GM21447 (cell line): ENCODE results near the gene SUB1.
A peak's percentile ranks its signal among the peaks of the same experiment; 100 is the strongest.
"Not testable (repeated sequence)": the region's sequence is repeated elsewhere in the genome, so short reads cannot be mapped to it uniquely, and the experiment has no call there.

Source experiments
- ATAC-seq: cut with Tn5 transposase; IDR thresholded peaks from one replicate; pipeline ENCODE4 v1.9.1; 2021; ENCODE audit not compliant: unreplicated experiment

The SUB1 gene

GRCh38 chr5:32585446-32586275 lies at the start of gene SUB1:
SUB1 (plus strand) TSS chr5:32585557; CDS start chr5:32588513, 2,956 bp downstream.
- ATAC-seq = peak; percentile 38

- ATAC-seq = no peak
Observed at GRCh38 chr5:32536246-32536645, 49.1 kb upstream of the SUB1 start.

DNA sequence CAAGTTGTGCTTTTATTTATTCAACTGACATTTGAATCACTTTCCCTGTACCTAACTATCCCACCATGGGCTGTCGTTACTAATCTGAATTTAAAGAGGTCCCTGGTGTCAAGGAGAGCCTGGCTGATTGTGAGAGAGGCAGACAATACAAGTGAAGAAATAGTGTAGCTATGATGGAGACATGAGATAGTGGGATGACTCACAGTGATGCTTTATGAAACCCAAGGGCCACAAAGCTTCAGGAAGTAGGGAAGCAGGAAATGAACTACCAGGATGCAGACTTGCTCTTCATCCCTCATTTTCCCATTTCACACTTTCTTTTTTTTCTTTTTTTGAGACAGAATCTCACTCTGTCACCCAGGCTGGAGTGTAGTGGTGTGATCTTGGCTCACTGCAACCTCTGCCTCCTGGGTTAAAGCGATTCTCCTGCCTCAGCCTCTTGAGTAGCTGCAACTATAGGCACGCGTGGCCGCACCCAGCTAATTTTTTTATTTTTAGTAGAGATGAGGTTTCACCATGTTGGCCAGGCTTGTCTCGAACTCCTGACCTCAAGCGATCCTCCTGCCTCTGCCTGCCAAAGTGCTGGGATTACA lies 47.8 kb upstream of the SUB1 start:
- peak; percentile 18 for ATAC-seq

DNA sequence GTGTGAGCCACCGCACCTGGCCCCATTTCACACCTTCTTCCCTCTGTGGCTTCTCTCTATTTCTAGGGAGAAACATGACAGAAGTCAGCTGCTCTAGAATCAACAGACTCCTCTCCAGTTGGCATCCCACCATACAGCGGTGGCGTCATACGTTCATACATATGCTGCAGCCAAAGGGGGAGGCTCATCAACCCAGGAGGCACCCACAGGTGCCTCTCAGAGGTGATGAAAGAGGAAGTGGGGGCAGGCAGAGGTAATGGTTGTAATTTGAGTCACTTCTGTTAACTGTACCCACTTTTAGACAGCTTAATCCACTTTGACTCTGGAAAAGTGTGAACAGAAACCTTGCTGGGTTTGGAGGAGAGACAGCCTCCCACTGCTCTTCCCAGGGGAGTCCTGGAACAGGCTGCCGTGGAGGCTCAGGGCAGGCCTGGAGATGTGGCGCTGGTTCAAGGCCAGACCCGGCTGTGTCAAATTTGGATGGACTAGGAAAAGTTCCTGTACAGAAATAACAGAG lies 47.3 kb upstream of the SUB1 start:
- ATAC-seq = peak; percentile 71

- no peak for ATAC-seq
Observed at GRCh38 chr5:32539981-32540845, 45.1 kb upstream of the SUB1 start.

GRCh38 chr5:32541241-32541640 lies 44.1 kb upstream of the SUB1 start:
- ATAC-seq = no peak

DNA sequence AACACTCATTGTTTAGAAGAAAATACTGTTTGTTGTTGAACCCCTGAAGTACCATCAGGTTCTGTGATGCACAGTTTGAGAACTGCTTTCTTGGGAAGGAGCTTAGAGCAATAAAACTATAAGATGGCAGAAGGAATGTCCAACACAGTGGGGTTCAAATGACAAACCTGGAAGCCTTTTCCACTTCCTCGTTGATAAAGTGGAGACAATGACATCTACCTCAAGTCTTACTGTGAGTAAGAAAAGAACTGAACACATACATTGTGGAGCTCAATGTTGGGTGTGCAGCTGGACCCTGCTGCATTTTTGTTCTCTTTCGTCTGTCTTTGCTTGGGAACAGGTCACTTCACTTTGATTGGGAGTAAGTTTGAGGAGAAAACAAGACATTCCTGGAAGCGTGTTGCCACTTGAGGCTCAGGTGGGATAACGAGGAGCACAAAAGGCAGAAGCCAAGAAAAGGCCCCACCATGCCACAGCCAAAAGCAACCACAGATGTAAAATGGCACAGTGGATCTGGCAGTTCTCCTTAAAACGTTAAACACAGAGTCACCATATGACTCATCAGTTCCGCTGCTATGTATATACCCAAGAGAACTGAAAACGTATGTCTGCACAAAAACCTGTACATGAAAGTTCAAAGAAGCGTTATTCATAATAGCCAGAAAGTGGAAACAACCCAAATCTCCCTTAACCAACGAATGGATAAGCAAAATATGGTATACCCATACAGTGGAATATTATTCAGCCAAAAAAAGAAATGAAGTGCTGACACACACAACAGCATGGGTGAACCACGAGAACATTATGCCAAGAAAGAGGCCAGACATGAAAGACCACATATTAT lies 42.9 kb upstream of the SUB1 start:
- ATAC-seq = peak; percentile 69

DNA sequence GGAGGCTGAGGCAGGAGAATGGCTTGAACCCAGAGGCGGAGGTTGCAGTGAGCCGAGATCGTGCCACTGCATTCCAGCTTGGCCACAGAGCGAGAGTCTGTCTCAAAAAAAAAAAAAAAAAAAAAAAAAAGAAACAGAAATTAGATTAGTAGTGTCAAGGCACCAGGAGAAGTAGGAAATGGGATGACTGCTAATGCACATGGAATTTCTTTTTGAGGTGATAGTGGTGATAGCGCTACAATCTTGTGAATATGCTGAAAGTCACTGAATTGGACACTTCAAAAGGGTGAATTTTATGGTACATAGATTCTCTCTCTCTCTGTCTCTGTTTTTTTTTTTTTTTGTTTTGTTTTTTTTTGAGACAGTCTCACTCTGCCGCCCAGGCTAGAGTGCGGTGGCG lies 42.1 kb upstream of the SUB1 start:
- ATAC-seq = no peak

- no peak for ATAC-seq
Observed at GRCh38 chr5:32545102-32545800, 40.1 kb upstream of the SUB1 start.

- no peak for ATAC-seq
Observed at GRCh38 chr5:32551194-32551593, 34.2 kb upstream of the SUB1 start.

DNA sequence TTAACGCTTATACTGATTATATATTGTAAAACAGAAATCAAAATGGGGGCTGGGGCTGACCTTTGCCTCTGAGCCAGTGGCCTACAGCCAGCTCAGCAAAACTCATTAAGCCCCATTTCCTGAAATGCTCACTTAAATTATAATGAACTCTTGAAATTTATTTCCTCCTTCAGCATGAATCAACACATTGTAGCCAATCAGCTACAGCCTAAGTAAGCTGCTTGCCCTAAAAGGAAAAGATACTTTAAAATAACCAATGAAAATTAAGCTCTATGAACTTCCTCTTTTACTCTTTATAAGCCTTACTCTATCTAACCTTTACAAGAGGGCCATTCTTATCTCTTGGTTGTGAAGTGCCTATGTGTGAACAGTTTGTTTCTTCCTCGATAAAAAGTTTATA lies 33.5 kb upstream of the SUB1 start:
- no peak for ATAC-seq

DNA sequence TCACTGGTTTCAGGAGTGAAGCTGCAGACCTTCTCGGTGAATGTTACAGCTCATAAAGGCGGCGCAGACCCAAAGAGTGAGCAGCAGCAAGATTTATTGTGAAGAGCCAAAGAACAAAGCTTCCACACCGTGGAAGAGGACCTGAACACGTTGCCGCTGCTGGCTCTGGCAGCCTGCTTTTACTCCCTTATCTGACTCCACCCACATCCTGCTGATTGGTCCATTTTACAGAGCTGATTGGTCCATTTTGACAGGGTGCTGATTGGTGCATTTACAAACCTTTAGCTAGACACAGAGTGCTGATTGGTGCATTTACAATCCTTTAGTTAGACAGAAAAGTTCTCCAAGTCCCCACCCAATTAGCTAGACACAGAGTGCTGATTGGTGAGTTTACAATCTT lies 32.9 kb upstream of the SUB1 start:
- ATAC-seq = not testable (repeated sequence)

DNA sequence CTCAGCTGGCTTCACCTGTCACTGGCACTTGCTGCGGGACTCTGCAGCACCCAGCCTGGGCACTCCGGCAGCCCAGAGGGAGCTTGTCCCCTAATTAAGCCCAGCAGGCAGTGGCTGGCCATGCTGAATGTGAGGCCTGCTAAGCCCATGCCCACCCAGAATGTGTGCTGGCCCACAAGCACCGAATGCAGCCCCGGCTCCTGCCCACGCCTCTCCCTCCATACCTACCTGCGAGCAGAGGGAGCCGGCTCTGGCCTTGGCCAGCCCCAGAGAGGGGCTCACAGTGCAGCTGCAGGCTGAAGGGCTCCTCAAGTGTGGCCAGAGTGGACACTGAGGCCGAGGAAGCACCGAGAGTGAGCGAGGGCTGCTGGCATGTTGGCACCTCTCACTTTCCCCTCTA lies 32.4 kb upstream of the SUB1 start:
- no peak for ATAC-seq

DNA sequence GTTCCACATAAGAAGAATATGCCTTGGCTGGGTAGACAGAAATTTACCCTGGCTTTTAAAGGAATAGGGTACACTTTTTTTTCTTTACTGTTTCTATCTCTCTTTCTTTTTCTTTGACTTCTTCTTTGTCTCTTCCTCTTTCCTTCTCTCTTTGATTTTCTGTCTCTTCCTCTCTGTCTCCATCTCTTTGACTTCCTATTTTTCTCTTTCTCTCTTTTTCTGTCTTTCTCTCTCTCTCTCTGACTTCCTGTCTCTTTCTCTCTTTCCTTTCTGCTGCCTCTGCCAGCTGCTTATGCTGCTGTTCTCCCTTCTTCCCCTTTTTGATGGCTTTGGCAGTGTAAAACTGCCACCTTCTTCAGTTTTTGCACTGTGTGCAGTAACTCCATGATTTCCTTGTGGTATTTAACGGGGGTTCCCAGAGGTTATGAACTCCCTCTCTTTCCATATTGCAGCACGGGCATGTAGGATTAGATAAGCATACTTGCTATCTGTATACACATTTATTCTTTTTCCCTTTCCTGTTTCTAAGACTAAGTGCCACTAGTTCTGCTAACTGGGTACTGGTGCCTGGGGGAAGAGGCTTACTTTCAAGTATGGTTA lies 31.1 kb upstream of the SUB1 start:
- ATAC-seq = not testable (repeated sequence)

- ATAC-seq = not testable (repeated sequence)
Observed at GRCh38 chr5:32556543-32556942, 28.8 kb upstream of the SUB1 start.

DNA sequence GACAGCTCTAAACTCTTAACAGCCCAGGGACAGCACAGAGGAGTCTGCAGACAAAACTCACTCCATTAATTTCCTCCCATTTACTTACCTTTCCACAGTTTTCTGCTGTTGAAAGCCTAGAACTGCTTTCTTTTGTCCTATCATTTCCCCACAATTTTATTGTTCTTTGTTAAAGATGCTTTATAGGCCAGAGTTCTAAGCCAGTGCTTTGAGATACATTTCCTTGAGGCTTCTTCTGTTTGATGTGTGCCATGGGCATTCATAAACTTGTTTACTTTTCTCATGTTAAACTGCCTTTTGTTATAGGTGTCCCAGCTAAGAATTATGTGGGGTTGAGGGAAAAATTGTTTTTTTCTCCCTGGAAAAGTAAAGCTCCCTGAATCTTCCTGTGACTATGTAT lies 25.9 kb upstream of the SUB1 start:
- ATAC-seq = no peak

DNA sequence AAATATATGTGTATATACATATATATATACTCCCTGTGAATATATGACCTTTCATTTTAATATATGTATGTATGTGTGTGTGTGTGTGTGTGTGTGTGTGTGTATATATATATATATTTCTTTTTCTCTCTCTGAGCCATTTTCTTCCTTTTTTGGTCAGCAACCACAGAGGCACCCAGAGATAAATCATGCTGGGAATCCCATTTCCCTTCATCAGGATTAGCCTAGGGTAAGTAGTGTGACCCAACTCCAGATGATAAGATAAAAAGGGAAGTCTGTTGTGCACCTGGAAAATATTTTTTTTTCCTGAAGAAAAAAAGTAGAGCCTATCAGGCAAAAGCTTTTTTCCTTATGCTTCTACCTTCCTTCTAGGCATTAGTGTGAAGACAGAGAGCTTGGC lies 25.4 kb upstream of the SUB1 start:
- ATAC-seq = no peak

DNA sequence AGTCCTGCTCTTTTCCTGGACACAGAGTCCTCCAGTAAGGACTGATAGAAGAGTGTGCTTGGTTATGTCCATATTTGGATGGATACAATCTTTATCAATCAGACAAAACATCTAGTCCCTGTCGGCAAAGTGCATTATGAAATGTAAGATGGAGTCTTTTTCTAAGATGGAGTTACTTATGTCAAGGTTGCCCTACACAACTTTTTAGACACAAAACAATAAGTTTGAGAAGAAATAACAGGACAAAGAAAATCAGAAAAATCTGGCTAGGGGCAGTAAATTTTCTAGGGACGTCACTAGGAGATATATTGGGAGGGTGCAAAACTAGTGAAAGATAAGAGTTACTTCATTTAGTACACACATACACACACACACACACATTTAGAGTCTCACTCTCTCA lies 23.3 kb upstream of the SUB1 start:
- no peak for ATAC-seq

- ATAC-seq = no peak
Observed at GRCh38 chr5:32562843-32563242, 22.5 kb upstream of the SUB1 start.

GRCh38 chr5:32563614-32564013 lies 21.7 kb upstream of the SUB1 start:
- no peak for ATAC-seq
